Stimulated activated memory B cell treated with anti-CD40 and anti-IgM and Interleukin-4, amounts not matched to agents 10 μg/mL and 1 μg/mL and 100 μg/mL, for 72 hours (primary cell): Measurements from ENCODE around the gene IL13.
A peak's percentile ranks its signal among the peaks of the same experiment; 100 is the strongest.

Source experiments
- ATAC-seq: fragments of 150-1000 bp; cut with Tn5 transposase; 2 replicates; pipeline ENCODE4 v1.10.0; 2021
- H3K27ac Mint-ChIP-seq: one replicate; pipeline ENCODE4 v1.8.0; 2022; ENCODE audit warnings: mild to moderate bottlenecking, mixed read lengths
- H3K27me3 Mint-ChIP-seq: one replicate; pipeline ENCODE4 v1.8.0; 2022; ENCODE audit warnings: mixed read lengths
- H3K36me3 Mint-ChIP-seq: one replicate; pipeline ENCODE4 v1.8.0; 2022; ENCODE audit warnings: mixed read lengths
- H3K4me1 Mint-ChIP-seq: one replicate; pipeline ENCODE4 v1.8.0; 2022; ENCODE audit warnings: mixed read lengths
- H3K4me3 Mint-ChIP-seq: one replicate; pipeline ENCODE4 v1.8.0; 2022; ENCODE audit warnings: mild to moderate bottlenecking, moderate library complexity, mixed read lengths
- H3K9me3 Mint-ChIP-seq: one replicate; pipeline ENCODE4 v1.8.0; 2022; ENCODE audit warnings: mixed read lengths

IL13 gene

GRCh38 chr5:132674671-132675506 is 16.9 kb downstream of the IL13 start:
- peak; percentile 72 for ATAC-seq
- peaks cover 7% of the 10 kb centered on the region for H3K4me1 Mint-ChIP-seq
- no peak overlapping the region for H3K4me3 Mint-ChIP-seq
- no peaks in the 10 kb centered on the region for H3K36me3 Mint-ChIP-seq
- peaks cover 3% of the 10 kb centered on the region for H3K9me3 Mint-ChIP-seq
- no peaks in the 10 kb centered on the region for H3K27me3 Mint-ChIP-seq
- peak overlapping the region; percentile 37 for H3K27ac Mint-ChIP-seq

GRCh38 chr5:132675936-132676689 is 18.1 kb downstream of the IL13 start:
- Mint-ChIP-seq H3K27me3 (no peaks in the 10 kb centered on the region), H3K4me1 (peaks cover 12% of the 10 kb centered on the region), H3K9me3 (peaks cover 1% of the 10 kb centered on the region), H3K4me3 (no peak overlapping the region), H3K27ac (no peak overlapping the region), H3K36me3 (no peaks in the 10 kb centered on the region)
- ATAC-seq = no peak

DNA sequence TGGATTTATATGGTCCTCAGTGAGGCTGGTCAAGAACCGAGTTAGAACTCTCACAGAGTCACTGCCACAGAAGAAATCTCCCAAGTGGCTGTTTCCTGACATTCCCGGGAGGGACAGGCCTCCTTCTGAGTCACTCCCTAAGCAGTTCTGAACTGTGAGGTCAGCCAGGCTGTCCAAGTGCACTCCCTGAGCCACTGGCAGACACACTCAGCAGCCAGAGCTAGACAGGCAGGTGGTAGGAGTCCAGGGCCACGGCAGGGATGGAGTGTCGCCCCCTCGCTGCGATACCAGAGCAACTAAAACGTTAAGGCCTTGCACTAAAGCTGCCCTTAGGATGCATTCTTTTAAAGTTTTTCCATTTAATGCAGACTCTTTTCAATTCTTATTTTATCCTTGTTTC is 19.2 kb downstream of the IL13 start:
- H3K4me1 Mint-ChIP-seq = peaks cover 19% of the 10 kb centered on the region
- no peak overlapping the region for H3K27ac Mint-ChIP-seq
- no peaks in the 10 kb centered on the region for H3K9me3 Mint-ChIP-seq
- H3K4me3 Mint-ChIP-seq = no peak overlapping the region
- H3K27me3 Mint-ChIP-seq = no peaks in the 10 kb centered on the region
- ATAC-seq = no peak
- no peaks in the 10 kb centered on the region for H3K36me3 Mint-ChIP-seq

DNA sequence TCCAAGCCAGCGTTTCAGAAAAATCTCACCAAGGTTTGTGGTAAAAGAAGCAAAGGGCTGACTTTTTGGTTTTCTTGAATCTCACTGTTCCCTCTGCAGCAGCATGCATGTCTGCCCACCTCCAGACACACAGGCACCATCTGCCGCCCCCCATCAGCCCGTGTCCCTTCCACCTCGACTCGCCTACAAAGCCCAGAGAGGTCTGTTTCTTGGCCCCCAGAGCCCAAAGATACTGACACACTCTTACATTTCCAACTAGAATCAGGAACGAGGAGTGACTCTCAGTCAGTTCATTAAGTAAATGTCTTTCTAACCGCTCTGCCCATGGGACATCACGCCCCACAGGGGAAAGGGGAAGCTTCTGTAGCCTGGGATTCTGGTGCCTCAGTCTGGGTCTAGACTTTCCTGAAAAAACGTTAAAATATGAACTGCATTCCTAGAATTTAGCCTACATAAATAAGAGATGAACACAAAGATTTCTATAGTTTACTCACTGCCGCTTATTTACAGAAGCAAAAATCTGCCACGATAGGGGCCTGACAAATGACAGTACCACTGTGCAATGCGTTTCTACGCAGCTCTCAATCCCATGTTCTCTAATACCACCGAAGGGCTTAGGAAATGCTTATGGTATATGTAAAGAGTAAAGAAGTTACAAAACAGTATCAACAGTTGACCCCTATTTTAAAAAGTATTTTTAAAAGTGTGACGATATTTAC is 19.9 kb downstream of the IL13 start:
- Mint-ChIP-seq H3K4me1 (peaks cover 19% of the 10 kb centered on the region), H3K27ac (no peak overlapping the region), H3K36me3 (no peaks in the 10 kb centered on the region), H3K4me3 (no peak overlapping the region), H3K9me3 (no peaks in the 10 kb centered on the region), H3K27me3 (no peaks in the 10 kb centered on the region)
- ATAC-seq = no peak

- H3K4me1 Mint-ChIP-seq = peaks cover 19% of the 10 kb centered on the region
- no peaks in the 10 kb centered on the region for H3K9me3 Mint-ChIP-seq
- H3K36me3 Mint-ChIP-seq = no peaks in the 10 kb centered on the region
- no peak overlapping the region for H3K27ac Mint-ChIP-seq
- no peak for ATAC-seq
- no peak overlapping the region for H3K4me3 Mint-ChIP-seq
- no peaks in the 10 kb centered on the region for H3K27me3 Mint-ChIP-seq
Measured at GRCh38 chr5:132678735-132679134, 20.8 kb downstream of the IL13 start.

GRCh38 chr5:132679166-132679565 is 21.2 kb downstream of the IL13 start:
- Mint-ChIP-seq H3K4me3 (no peak overlapping the region), H3K4me1 (peaks cover 19% of the 10 kb centered on the region), H3K9me3 (no peaks in the 10 kb centered on the region), H3K27ac (no peak overlapping the region), H3K27me3 (no peaks in the 10 kb centered on the region), H3K36me3 (no peaks in the 10 kb centered on the region)
- no peak for ATAC-seq

DNA sequence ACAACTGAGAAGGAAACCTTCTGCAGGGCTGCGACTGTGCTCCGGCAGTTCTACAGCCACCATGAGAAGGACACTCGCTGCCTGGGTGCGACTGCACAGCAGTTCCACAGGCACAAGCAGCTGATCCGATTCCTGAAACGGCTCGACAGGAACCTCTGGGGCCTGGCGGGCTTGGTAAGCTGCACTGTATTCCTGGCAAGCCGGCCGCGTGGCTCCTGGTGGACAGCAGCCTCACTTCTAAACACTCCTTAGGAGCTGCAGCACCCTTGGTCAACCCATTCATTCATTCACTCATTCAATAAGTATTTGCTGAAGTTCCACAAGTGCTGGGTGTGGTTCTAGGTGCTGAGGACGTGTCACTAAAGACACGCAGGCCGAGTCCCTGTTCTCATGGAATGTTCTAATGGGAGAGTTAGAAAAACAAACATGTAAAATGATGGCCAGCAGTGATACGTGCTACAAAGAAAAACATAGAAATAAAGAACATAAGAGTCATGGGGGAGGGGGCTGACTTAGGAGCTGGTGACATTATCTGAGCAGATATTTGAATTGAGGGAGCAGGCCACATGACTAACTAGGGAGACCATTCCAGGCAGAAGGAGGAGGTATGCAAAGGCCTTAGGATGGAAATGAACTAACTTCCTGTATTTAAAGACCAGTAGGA is 21.9 kb downstream of the IL13 start:
- H3K36me3 Mint-ChIP-seq = no peaks in the 10 kb centered on the region
- H3K4me1 Mint-ChIP-seq = peaks cover 16% of the 10 kb centered on the region
- no peak overlapping the region for H3K27ac Mint-ChIP-seq
- no peak for ATAC-seq
- H3K27me3 Mint-ChIP-seq = no peaks in the 10 kb centered on the region
- H3K4me3 Mint-ChIP-seq = no peak overlapping the region
- H3K9me3 Mint-ChIP-seq = no peaks in the 10 kb centered on the region

- Mint-ChIP-seq H3K36me3 (no peaks in the 10 kb centered on the region), H3K4me3 (no peak overlapping the region), H3K27me3 (no peaks in the 10 kb centered on the region), H3K4me1 (peaks cover 12% of the 10 kb centered on the region), H3K27ac (peak overlapping the region; percentile 1), H3K9me3 (no peaks in the 10 kb centered on the region)
- ATAC-seq = peak; percentile 59
Measured at GRCh38 chr5:132680780-132681475, 23.0 kb downstream of the IL13 start.

DNA sequence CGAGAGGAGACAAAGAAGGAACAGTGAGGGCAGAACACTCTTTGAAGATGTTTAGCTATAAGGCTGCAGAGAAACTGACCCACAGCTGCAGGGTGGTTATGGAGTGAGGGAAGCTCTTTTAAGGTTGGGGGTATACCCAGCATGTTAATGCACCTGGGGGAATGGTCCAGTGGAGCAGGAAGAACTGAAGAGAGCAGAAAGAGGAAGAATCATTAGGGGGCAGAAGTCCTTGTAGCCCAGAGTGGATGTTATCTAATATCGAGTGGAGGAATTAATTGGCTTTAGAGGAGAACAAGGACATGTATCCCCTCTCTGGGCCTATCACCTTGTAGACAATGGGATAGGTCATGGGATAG is 23.5 kb downstream of the IL13 start:
- Mint-ChIP-seq H3K27ac (peak overlapping the region; percentile 1), H3K27me3 (no peaks in the 10 kb centered on the region), H3K4me1 (peaks cover 12% of the 10 kb centered on the region)

DNA sequence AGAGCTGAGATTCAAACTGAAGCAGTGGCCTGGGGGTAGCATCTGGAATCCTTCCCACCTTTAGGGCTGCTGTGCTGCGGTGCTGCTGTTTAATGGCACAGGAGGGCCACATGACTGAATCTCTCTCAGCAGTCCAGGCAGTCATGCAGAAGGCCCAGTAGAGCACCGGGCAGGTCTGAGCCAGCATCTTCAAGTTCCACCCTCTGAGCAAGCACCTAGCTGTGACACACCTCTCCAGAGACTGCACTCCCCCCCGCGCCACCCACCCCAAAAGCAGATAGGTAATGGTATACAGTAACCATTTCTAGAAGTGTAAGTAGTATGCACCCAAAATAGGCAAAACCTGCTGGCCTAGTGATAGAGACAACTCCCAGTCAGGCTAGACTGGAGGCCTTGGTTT is 24.0 kb downstream of the IL13 start:
- Mint-ChIP-seq H3K27me3 (no peaks in the 10 kb centered on the region), H3K4me1 (peaks cover 12% of the 10 kb centered on the region), H3K4me3 (no peak overlapping the region), H3K9me3 (no peaks in the 10 kb centered on the region), H3K27ac (no peak overlapping the region), H3K36me3 (no peaks in the 10 kb centered on the region)
- ATAC-seq = no peak

More for the DNA sequence above, 23.5 kb downstream of the IL13 start:
- Mint-ChIP-seq H3K36me3 (no peaks in the 10 kb centered on the region), H3K4me3 (no peak overlapping the region), H3K9me3 (no peaks in the 10 kb centered on the region)
- ATAC-seq = no peak

DNA sequence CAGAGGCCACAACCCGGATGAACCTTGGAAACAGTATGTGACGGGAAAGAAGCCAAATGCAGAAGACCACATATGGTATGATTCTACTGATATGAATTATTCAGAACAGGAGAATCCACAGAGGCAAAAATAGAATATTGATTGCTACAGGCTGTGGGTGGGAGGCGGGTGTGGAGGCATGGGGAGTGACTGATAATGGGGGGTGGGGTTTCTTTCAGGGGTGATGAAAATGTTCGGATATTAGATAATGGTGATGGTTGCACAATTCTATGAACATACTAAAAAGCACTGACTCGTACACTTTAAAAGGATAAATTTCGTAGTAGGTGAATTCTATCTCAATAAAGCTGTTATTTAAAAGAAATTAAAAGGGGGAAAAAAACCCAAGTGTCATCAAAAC is 26.5 kb downstream of the IL13 start:
- H3K4me3 Mint-ChIP-seq = no peak overlapping the region
- no peak overlapping the region for H3K27ac Mint-ChIP-seq

DNA sequence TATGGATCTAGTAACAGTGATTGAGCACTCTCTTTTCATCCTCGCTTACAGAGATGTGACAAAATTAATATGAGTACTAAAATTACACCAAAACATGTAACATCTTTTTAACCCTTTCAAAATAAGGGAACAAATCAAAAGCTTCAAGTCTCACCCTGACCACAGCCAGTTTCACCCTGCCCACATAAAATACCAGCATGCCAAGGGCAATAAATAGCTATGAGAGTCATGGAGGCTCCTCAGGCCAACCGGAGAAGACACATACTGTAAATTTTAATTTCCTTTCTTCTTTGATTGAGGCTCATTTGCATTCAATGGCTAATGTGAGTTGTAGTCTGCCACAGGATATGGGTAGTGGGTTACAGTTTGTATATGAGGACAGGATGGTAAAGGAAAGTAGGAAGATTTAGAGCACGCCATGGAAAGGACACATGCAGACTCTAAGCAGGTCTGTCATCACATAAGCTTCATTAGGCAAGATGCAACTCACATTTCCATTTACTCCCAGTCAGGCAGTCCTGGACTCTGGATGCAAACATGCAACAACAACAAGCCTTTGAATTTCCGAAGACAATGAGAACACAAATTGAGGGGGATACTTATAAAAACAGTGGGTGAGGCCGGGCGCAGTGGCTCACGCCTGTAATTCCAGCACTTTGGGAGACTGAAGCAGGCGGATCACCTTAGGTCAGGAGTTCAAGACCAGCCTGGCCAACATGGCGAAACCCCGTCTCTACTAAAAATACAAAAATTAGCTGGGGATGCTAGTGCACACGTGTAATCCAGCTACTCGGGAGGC is 27.1 kb downstream of the IL13 start:
- Mint-ChIP-seq H3K36me3 (peaks cover 6% of the 10 kb centered on the region), H3K4me1 (peaks cover 17% of the 10 kb centered on the region), H3K27me3 (no peaks in the 10 kb centered on the region), H3K4me3 (no peak overlapping the region), H3K27ac (no peak overlapping the region), H3K9me3 (no peaks in the 10 kb centered on the region)
- ATAC-seq = no peak

More for the DNA sequence above, 26.5 kb downstream of the IL13 start:
- Mint-ChIP-seq H3K9me3 (no peaks in the 10 kb centered on the region), H3K27me3 (no peaks in the 10 kb centered on the region), H3K36me3 (peaks cover 6% of the 10 kb centered on the region), H3K4me1 (peaks cover 17% of the 10 kb centered on the region)
- ATAC-seq = no peak

GRCh38 chr5:132686193-132686592 is 28.2 kb downstream of the IL13 start:
- H3K36me3 Mint-ChIP-seq = peaks cover 6% of the 10 kb centered on the region
- H3K27me3 Mint-ChIP-seq = no peaks in the 10 kb centered on the region
- H3K4me3 Mint-ChIP-seq = no peak overlapping the region
- ATAC-seq = no peak
- peaks cover 12% of the 10 kb centered on the region for H3K4me1 Mint-ChIP-seq
- no peak overlapping the region for H3K27ac Mint-ChIP-seq
- H3K9me3 Mint-ChIP-seq = no peaks in the 10 kb centered on the region

GRCh38 chr5:132687995-132688394 is 30.0 kb downstream of the IL13 start:
- no peak for ATAC-seq
- Mint-ChIP-seq H3K36me3 (peaks cover 12% of the 10 kb centered on the region), H3K4me1 (peaks cover 6% of the 10 kb centered on the region), H3K27ac (no peak overlapping the region), H3K9me3 (peaks cover 3% of the 10 kb centered on the region), H3K4me3 (no peak overlapping the region), H3K27me3 (no peaks in the 10 kb centered on the region)
